NCI-H2227 (cell line): Measurements from ENCODE around the gene IPO13.

ENCODE experiments used
- DNase-seq: peaks from one replicate; lab custom pipeline; 2025; ENCODE audit not compliant: unreplicated experiment; lab: John Stamatoyannopoulos, UW

IPO13 gene

DNA sequence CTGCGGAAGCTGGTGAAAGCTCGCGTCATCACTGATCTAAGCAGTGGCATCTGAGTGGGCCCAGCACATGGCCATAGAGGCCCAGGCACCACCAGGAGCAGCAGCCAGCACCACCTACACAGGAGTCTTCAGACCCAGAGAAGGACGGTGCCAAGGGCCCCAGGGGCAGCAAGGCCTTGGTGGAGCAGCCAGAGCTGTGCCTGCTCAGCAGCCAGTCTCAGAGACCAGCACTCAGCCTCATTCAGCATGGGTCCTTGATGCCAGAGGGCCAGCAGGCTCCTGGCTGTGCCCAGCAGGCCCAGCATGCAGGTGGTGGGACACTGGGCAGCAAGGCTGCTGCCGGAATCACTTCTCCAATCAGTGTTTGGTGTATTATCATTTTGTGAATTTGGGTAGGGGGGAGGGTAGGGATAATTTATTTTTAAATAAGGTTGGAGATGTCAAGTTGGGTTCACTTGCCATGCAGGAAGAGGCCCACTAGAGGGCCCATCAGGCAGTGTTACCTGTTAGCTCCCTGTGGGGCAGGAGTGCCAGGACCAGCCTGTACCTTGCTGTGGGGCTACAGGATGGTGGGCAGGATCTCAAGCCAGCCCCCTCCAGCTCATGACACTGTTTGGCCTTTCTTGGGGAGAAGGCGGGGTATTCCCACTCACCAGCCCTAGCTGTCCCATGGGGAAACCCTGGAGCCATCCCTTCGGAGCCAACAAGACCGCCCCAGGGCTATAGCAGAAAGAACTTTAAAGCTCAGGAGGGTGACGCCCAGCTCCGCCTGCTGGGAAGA, 16.4 kb upstream of the IPO13 start:
- DNase-seq = peak; percentile 14

DNA sequence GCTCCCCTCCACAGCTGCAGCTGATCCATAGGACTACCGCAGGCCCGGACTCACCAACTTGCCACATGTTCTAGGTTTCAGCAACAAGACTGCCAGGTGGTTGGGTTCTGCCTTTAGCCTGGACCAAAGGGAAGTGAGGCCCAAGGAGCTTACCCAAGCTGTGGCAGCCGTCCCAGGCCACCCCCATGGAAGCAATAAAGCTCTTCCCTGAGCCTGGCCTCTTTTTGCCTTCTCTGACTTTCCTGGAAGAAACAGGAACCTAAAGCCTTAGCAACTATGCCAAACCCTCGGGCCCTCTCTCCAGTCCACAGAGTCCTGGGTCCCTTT, 15.8 kb upstream of the IPO13 start:
- no peak for DNase-seq

DNA sequence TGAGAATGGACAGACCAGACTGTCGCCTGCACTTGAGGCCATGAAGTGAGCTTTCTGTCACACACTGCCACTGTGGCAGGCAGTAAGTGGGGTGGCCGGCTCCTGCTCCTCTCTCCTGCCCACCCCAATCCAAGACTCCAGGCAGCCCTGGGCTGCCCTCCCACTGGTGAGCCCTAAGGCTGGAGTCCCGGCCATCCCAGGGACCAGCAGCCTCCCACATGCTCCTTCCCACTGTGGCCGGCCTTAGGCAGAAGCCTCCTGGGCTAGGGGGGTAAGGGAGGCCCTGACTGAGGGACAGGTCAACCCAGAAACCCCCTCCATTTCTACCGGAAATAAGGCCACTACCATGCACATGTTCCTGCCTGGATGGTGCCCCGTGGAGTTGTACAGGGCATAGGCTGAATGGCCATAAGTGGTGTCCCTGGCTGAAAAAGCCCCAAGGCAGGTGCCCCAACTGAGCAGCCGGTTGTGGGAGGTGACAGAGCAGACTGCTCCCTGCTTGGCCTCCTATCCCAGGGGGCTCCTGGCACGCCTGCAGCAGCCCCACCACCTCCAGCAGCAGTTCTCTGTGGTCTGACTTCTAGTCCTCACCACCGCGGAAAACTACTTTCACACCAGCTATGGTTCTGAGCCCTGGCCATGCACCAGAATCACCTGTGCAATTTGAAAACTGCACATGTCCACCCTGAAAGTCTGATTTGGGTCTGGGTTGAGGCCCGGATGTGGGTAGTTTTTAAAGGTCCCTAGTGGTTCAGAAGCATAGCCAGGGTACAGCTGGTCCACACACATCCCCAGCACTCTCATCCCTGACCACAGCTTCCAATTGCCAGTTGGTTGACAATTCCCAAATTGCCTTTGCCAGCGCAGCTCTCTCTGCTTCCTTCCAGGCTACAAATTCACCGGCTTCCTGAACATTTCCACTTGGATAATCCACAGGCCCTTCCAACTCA, 14.8 kb upstream of the IPO13 start:
- DNase-seq = no peak

DNA sequence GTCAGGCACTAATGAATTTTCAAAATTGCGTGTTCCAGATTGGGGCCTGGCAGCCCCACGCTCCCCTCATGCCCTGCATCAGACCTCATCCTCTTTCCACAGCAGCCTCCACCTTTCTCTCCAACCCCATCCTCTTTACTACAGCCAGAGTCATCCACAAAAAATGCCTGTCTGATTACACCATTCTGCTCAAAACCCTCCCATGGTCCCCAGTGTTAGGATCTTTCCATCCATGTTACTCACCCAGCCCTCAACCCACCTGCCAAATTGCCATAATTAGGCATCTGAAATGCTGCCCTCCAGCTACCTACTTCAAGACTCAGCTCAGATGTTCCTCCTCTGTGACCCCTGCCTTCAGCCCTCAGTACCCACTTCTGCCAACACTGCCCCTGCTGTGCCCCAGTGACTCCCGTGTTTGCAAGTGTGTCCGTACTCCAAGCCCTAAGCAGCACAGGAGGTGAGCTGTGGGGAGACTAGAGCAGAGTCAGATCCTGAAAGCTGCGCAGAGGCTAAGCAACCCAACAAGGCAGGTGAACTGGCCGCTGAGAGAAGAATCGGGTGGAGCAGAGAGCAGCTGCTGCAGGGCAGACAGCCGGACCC, 13.9 kb upstream of the IPO13 start:
- DNase-seq = no peak

DNA sequence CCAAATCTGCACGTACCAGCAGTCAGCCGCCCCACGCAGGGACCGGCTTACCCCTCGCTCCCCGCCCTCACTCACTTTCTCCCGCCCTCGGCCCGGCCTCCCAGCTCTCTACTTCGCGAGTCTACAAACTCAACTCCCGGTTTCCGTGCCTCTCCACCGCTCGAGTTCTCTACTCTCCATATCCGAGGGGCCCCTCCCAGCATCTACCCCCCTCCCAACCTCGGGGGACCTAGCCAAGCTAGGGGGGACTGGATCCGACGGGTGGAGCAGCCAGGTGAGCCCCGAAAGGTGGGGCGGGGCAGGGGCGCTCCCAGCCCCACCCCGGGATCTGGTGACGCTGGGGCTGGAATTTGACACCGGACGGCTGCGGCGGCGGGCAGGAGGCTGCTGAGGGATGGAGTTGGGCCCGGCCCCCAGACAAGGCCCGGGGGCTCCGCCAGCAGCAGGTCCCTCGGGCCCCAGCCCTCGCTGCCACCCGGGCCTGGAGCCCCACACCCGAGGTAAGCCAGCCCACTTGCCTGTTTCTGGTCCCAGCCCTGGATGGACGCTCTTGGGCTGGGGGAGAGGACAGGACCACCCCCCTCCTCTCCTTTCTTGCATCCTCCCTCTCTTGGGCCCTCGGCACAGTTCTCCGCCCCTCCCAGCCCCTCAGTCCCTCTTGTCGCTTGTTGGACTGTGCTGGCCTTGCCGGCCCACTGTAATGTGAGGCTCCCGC, 13.2 kb upstream of the IPO13 start, which contains the start of gene ARTN:
Gene ARTN, plus strand, starts transcription at position 416 of the 715 bp plus-strand sequence. CDS start 1,856 bp downstream, outside the sequence.
- DNase-seq = no peak

DNA sequence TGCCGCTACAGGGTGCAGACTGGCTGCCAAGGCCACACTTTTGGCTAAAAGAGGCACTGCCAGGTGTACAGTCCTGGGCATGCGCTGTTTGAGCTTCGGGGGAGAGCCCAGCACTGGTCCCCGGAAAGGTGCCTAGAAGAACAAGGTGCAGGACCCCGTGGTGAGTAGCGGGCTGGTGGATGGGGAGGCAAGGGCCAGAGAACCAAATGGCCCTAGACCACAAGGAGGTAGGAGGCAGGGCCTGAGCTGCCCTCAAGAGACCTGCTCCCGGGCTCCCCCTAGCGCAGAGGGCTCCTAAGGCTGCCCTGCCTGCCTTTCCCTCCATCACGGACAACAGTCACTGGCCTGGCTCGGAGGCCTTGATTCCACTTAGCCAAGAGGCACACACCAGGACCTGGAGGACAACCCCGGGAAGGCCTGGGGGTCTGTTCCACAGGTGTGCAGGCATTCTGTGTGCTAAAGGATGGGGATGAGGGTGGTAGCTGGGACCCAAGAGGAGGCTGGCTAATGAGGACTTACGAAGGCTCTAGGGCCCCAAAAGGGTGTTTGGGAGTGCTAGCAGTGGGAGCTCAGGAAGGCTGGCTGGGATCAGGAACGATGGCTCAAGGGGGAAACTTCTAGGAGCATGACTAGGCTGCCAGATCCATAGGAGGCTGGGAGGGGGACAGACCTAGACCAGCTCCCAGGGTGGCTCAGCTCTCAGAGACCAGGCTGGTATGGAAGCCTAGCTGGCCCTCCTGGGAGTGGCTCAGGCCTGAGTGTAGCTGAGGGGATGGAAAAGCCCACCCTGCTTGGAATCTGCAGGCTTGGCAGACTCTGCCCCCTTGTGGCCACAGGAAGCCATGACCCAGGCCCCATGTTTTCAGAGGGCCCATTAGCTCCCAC, 12.4 kb upstream of the IPO13 start:
- peak; percentile 87 for DNase-seq

DNA sequence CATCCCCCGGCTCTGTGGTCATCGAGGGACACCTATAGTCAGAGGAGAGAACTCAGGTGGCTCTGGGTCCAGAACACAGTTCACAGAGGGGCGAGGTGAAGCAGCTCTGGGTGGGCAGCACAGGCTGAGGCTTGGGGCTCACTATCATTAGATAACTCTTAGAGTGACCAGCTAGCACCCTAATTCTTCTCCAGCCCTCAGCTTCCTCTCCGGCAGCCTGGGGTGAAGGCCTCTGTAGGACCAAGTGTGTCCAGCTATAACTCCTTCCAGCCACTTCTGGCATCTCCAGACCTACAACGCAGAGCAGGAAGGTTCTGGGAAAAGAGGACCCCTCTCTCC, 11.8 kb upstream of the IPO13 start:
- DNase-seq = no peak

DNA sequence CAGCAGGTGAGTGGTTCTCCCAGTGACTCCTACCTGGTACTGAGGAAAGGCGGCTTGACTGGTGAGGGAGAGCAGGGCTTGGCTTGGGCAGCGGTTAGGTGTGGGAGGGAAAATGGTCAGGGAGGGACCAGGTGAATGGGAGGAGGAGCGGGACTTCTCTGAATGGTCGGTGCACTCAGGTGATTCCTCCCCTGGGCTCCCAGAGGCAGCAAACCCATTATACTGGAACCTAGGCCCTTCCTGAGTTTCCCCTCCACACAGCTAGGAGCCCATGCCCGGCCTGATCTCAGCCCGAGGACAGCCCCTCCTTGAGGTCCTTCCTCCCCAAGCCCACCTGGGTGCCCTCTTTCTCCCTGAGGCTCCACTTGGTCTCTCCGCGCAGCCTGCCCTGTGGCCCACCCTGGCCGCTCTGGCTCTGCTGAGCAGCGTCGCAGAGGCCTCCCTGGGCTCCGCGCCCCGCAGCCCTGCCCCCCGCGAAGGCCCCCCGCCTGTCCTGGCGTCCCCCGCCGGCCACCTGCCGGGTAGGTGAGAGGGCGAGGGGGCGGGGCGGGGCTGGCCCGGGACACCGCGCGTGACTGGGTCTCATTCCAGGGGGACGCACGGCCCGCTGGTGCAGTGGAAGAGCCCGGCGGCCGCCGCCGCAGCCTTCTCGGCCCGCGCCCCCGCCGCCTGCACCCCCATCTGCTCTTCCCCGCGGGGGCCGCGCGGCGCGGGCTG, 10.9 kb upstream of the IPO13 start:
- DNase-seq = peak; percentile 52

DNA sequence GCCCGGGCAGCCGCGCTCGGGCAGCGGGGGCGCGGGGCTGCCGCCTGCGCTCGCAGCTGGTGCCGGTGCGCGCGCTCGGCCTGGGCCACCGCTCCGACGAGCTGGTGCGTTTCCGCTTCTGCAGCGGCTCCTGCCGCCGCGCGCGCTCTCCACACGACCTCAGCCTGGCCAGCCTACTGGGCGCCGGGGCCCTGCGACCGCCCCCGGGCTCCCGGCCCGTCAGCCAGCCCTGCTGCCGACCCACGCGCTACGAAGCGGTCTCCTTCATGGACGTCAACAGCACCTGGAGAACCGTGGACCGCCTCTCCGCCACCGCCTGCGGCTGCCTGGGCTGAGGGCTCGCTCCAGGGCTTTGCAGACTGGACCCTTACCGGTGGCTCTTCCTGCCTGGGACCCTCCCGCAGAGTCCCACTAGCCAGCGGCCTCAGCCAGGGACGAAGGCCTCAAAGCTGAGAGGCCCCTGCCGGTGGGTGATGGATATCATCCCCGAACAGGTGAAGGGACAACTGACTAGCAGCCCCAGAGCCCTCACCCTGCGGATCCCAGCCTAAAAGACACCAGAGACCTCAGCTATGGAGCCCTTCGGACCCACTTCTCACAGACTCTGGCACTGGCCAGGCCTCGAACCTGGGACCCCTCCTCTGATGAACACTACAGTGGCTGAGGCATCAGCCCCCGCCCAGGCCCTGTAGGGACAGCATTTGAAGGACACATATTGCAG, 10.2 kb upstream of the IPO13 start:
- DNase-seq = peak; percentile 73

DNA sequence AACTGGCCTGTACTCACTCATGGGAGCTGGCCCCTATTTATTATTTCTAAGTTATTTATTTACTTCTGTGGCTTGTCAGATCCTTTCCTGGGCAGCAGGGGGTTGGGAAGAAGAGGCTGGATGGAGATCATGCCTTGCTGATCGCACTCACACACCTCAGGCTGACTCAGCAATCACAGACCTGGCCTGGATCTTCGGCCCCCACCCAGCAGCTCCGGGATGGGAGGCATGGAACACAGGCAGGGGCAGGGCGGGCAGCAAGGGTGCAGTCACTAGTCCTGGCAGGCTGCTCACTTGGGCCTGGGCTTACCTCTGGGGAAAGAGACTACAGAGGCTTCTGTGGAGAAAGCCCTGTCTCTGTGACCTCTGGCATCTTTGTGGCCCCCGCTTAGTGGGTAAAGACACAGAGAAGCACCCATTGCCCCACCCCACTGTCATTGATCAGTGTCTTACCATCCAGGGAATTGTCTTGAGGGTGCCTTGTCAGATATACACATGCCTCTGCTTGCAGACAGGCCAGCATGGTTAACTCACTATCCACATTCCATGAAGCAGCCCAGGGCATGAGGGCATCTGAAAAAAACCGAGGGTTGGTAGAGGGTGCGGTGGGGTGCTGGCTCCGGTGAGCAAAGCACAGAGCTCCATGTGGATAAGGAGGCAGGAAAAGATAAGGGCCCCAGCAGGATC, 9.4 kb upstream of the IPO13 start:
- DNase-seq = no peak

DNA sequence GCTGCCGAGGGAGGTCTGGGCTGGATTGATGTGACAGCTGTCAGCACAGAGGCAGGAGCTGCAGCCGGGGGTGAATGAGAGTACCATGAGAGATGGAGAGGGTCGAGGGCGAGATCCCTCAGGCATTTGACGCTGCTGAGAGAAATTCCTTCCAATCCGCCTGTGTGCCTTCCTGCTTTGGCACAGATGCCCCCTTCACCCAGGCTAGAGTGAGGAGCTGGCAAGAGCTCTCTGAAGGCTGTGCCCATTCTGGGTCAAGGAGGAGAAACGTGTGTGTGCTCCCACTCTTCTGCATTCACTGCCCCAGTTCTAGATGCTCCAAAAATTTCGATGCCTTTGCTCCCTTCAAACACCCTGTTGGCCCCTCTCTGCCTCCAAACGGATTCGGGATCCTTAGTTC, 8.4 kb upstream of the IPO13 start:
- no peak for DNase-seq

DNA sequence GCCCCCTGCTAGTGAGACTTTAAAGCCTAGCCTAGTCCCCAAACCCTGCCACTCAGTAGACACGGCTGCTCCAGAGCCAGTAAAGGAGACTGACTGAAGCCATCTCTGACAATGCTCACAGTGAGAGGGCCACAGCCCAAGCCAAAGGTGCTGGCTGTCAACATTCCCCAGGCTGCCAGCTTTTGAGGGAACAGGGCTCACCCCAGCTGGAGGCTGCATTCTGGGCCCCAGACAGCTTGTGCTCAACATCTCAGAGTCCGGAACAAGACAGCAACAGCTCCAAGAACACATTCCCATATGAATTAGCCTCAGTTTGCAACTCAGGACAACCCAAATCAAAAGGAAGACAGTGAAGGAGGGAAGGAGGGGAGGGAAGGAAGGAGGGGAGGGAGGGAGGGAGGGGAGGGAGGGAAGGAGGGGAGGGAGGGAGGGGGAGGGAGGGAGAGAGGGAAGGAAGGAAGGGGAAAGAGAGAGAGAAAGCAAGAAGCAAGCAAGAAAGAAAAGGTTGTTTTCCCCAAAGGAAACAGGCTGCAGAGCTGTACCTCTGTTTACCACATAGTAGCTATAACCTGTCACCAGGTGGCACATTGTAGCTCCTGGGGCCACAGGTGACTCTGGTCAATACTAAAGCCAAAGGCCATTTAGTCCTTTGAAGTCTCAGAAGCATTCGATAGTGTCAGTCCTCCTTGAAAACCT, 7.7 kb upstream of the IPO13 start:
- DNase-seq = no peak

DNA sequence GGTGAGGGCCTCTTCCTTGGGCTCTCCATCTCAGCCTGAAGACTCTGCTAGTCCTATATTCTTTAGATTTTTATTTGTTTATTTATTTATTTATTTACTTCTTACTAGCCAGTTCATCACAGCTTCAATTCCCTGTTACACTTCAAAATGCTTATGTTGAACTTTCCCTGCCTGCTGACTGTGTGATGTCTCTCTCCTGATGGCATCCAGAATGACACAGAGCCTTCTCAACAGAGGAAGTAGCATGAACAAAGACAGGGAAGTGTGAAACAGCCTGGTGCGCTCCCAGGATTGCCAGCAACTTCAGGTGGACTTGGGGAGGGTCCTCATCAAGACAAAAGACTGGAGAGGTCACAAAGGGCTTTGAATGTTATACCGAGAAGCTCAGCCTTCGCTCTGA, 4.3 kb upstream of the IPO13 start:
- DNase-seq = no peak

DNA sequence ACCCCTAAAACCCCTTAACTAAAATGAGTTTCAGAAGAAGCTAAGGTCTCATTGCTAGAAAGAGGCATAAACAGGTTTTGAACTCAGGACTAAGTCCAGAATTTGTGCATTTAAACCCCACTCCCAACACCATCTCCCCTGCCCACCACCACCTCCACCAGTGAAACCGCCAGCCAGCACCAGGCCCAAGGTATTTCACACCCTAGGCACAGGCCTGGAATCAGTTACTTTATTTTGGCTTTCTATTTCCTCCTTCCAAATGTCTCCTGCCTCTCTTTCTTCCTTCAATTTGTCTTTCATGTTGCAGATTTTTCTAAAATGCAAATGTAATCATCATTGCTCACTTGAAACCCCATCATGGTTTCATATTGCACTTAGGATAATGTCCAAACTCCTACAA, 1.9 kb upstream of the IPO13 start:
- DNase-seq = no peak

DNA sequence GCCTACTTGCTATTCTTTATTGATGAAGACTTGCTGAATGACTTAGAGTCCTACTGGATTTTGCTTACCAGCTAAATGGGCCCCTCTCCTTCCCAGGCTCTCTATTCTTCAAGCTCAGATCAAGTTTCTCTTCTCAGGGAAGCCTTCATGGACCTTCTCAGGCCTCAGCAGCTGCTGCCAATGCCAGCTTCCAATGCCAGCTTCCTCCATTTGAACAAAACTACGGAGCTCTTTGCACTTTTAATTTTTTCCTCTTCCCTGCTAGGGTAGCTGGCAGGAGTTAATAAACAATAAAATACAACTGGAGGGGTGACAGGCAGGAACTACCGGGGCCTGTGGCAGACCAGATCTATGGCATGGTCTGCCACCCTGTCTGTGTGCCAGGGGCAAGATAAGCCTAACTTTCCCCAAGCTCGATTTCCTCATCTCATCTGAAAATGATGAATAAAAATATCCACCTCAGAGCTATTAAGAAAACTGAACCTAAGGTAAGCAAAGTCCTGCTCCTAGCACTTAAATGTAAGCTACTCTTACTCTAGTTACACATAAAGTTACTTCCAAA, 995 bp upstream of the IPO13 start:
- no peak for DNase-seq

DNA sequence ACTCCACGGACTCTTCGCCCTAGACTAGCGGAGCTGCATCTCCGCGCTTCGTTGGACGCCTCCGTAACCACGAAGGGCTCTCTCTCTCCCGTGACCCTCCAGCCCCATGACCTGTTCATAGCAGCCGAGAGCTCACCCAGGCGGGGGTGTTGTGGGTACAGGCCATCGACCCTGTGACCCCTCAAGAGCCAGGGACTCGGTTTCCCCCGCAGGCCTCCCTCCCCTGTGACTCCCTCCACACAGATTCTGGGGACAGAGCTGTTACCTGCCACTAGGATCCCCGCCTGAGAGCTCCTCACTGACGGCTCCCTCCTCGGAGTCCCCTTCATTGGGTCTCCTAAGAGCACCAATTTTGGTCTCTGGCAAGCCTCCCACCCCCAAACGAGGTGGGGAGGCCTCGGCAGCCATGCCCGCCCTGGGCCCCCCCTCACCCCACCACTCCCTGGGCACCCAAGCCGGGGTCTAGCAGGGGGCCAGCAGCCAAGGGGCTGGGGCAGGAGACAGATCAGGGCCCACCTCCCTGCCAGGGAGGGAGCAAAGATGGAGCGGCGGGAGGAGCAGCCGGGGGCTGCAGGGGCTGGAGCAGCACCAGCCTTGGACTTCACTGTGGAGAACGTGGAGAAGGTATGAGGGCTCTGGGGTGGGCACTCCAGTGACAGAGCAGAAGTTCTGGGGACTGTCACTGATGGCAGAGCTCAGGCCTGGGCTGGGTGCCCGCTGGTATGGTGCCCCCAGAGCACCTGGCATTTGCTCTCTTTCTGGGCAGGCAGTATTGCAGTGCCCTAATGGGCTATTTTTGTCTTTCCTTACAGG, 517 bp downstream of the IPO13 start:
- DNase-seq = no peak
